Esophagus muscularis mucosa (tissue), 3 donors: Measurements from ENCODE around the gene IRAG1.

ENCODE experiments used
- CTCF ChIP-seq, 3 experiments: fragments of 200-600 bp in 2 of 3; fragments of 450-650 bp in 1 of 3; sonication (generic) in 2 of 3; IDR thresholded peaks; one replicate each; pipeline ENCODE4 v1.5.1; 2017 to 2019; ENCODE audit warnings: antibody characterized with exemption in 3 of 3, mild to moderate bottlenecking in 2 of 3, moderate library complexity in 1 of 3
- POLR2A ChIP-seq: fragments of 450-650 bp; IDR thresholded peaks from one replicate; pipeline ENCODE4 v1.6.1; 2017; ENCODE audit warnings: antibody characterized with exemption, moderate library complexity, mild to moderate bottlenecking, low read depth

- TF ChIP-seq CTCF (IDR thresholded peaks at IDR 0.05) (no peak), POLR2A (no peak)
These were observed 23.1 kb upstream of the IRAG1 start for GRCh38 chr11:10716543-10717259.
